Suppressor macrophage treated with lipopolysaccharide for 1 hour (primary cell): ENCODE results near the gene COL4A2.

Experiments used
- DNase-seq, 3 donors: peaks; one replicate each; pipeline ENCODE4 v3.0.0-alpha.2; 2020 to 2022

COL4A2 gene

DNA sequence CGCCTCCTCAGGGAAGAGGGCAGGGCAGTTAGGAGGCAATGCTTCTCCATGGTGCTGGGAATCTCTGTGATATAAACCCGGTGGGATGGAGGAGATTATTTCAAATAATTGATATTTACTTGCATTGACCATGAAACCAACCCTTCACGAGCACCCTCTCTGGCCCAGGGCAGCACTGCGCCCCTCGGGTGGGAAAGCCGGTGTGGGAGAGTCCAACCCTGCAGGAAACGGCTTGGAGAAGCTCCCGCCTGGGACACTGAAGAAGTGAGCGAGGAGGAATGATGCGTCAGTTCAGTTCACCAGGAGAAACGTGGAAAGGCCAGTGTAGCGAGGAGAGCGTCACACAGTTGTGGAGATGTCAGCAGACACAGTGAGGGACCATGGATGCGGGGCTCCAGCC is 99.9 kb downstream of the COL4A2 start:
- DNase-seq, result no peak

DNA sequence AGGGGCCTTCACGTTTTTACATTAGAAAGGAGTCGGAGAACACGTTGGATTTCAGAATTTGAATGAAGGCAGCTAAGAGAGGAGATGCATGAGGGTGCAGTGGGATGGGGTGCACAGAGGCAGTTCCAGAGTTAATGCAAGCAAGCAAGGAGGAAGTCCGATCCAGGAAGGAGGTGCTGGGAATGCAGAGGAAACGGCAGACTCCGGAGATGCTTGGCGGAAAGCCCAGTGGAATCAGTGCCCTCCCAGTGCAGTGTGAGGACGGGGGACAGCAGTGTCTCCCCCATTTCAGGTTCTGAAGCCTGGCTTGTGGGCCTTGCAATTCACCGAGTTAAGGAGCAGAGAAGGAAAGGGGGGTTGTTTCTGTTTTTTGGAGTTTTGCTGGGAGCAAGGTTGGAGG is 100.4 kb downstream of the COL4A2 start:
- DNase-seq, result no peak

DNA sequence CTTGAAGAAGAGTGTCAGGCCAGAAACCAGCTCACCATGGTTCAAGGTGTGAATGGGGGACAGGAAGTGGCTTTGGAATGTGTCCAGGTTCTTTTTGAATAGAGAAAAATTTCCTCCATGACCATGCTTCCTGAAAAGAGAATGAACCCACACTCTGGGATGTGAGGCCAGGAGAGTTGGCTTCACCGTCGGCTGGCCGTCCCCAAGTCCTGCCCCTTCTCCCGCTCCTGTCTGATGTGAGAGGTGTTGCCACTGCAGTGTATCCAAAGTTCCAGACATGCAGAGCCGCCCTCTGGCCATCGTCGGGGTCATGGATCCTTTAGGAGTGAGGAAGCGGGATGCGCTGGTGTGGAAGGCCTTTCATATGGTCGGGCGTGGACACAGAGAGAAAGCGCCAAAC is 101.2 kb downstream of the COL4A2 start:
- DNase-seq, result no peak

DNA sequence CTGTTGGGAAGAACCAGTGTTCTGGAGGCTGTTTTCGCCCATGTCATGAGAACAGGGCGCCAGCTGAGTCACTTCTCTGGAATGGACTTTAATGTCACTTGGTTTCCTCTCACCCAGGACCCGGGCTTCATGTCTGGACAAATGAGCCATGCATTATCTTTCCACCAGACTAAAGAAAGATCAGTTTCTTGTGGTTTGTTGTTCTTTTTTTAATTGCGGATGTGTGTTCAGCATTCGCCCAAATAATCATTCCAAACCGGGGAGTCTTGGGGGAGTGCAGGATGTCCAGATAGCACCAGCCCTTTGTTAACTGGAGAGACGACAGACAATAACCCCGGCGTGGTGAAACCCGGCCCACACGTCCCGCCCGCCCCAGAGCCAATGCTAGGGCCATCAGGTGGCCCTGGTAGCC is 102.5 kb downstream of the COL4A2 start:
- DNase-seq, result peak; percentile 45 to 50 (median 46)

DNA sequence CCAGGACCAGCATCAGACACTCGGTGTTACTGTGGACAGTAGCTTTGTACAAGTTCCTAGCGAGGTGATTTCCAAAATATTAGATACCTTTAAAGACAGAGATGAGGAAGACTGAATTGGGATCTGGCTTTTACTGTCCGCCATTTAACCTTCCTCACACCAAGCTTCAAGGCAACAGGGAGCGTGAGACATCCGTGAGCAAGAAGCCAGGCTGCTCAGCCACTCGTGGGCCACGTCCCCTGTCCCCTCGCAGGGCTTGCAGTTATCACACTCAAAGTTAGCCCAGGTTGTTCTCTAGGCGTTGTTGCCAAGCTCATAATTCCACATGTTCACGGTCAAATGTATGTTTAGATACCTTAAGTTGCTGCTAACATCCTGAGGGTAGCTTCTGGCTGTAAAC is 102.9 kb downstream of the COL4A2 start:
- DNase-seq, result no peak

DNA sequence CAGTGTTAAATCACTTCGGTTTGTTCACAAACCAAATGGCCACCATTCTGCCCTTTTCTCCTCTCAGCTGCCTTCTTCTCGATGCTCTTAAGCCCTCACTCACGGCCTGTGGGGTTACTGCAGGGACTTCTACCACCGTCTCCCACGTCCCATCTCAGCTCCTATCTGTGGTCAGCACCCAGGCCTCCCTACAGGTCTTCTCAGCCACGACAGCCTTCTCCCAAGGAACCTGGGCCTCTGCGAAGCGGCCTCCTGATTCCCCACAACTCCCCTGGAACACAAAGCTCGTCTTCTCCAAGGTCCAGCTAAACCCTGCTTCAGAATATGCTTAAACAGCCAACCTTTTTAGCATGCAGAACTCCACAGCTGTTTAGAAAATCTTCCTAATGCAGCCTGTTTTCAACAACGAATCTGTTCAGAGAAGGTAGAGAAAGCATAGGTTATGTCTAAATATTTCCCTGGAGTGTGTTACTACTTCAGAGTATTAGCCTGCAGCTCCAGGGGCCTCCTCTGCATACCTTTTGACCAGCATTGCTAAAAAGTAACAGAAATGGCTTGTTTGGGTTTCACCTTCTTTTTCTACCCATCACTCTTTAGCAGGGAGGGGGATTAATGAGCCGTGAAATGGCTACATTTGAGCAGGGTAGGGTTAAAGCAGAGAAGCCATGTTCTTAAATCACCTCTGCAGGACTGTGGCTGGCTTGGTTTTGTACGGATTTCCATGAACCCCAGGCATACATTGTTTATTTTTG is 104.0 kb downstream of the COL4A2 start:
- DNase-seq, result no peak

DNA sequence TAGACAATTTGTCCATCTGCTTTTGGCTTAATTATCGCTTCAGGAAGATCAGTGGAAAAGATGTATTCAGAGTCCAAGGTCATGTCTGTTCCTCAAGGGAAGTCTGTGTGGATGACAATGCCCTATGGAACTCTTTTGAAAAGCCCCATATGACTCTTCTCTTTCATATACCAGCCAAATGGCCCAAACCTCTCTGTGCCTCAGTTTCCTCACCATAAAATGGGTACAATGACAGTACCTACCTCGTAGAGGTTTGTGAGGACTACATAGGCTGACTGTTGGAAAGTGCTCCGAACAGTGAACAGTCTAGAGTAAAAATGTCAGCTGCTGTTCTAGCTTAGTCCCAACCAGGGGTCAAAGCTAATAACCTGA is 104.6 kb downstream of the COL4A2 start:
- DNase-seq, result peak; percentile 32 to 54 (median 51)

DNA sequence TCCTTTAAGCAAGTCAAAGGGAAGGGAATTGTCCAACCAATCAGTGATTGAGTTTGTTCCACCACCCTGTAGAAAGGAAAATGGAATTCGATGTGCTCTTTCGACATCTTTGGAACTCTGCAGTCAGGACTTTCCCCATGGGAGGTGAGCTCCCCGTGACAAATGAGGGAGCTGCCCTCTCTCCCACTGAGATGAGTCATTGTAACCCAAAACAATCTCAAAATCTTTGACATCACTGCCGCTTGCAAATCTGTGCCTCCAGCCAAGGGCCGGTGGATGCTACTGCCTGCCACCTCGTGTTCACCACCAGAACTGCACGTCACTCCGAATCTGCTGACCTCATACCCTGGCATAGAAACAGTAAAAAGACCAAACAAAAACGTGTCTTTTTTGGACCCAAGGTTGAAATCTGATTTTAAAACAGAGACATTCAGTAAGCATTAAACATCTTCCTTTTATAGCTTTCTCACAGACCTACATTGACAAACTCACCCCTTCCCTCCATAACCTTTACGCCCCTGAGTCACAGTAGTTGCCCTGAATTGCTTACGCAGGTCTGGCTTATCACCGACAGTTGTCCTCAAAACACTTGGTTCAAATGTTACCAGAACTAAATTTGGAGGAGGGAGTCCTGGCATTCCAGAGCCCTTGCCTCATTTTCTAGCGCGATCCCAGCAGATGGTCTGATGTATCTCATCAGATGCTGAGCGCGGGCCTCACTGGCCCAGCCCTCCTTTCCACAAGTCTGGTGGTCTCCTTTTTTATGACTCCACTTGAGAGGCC is 105.2 kb downstream of the COL4A2 start:
- DNase-seq, result peak; percentile 93 to 99 (median 97)

DNA sequence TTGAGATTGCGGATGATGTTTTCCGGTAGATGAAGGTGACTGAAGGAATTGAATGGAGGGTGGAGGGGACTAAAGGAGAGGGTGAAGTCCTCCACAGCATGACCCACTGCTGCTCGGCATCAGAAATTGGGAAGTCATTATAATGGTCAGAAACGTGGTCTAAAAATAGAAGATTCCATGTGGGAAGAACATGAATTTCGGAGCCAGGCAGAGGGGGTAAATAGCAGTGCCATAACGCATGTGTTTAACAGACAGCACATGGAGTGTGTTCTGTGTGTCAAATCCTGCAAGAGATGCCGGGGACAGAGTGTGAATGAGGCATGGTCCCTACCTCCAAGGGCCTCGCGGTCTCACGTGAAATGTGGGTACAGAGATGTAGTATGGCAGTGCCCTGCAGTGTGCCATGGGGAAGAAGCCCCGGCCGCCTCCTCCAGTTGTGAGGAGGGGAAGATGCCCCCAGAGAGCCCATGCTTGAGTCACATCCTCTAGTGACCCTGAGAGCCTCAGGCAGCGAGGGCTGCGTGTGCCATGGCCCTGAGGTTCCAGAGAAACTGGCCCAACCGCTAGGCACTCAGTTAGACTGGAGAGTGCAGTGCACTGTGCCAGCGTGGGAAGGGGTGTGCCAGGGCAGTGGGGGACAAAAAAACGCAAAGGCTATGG is 106.1 kb downstream of the COL4A2 start:
- DNase-seq, result no peak

DNA sequence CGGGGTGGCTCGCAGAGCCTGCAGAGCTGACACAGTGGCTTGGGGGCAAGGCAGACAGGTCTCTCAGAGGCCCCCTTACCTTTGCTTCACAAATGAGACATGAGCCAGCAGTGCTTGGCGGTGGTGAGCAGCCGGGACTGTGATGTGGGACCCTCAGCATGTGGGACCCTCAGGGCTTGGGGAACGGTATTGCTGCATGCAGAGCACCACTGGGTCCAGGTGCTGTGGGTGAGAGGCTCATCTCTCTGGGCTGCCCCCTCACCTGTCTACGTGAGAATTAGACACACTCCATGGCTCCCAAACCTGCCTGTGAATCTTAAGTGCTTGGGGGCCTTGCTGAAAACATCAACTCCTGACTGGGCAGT is 106.6 kb downstream of the COL4A2 start:
- DNase-seq, result no peak

DNA sequence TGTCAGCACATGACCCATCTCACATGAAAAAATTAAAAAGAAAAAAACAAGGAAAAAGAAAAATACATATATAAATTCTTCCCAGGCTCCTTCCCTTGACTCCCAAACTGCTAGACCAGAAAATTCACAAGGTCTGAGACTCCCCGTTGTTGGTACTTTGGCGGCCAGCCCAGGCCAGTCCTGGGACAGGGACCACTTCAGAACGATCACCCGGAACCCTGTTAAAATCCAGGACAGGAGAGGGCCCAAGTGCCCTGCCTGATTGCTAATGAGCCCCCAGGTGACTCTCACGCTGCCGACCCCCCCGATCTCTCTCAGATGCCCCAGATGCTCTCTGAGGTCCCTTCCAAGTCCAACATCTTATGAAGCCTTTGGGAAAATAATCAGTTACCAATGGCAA is 107.2 kb downstream of the COL4A2 start:
- DNase-seq, result no peak

DNA sequence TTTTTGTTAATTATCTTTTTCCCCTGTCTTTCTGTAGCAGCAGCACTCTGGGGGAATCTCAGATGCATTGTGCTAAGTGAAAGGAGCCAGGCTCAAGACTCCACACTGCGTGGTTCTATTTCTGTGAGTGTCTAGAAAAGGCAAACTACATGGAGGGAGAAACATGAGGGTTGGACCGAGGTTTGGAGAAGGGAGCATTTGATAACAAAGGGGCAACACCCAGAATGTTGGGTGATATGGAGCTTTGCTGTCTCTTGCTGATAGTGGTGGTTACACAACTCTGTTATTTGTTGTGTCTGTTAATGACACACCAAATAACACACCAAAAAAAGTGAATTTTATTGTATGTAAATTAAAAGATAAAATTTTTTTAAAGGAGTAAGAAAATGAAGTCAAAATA is 107.8 kb downstream of the COL4A2 start:
- no peak for DNase-seq

DNA sequence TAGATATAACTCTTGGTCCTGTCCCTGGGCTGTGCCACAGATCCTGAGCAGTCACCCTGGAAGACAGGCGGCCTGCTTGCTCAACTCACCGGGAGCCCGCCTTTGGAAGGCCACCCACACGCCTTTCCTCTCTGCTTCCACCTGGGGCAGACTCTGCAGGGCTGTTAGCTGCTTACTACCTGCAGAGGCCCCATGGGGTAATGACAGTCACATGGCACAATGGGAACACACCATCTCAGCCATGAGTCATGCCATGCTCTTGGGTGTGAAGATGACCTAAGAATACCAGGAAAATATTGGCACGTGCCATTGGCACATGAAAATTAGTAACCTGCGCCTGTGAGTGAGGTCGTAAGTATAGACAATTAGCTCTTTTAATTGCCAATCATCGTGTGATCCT is 108.6 kb downstream of the COL4A2 start:
- peak; percentile 31 to 34 (median 32) for DNase-seq

DNA sequence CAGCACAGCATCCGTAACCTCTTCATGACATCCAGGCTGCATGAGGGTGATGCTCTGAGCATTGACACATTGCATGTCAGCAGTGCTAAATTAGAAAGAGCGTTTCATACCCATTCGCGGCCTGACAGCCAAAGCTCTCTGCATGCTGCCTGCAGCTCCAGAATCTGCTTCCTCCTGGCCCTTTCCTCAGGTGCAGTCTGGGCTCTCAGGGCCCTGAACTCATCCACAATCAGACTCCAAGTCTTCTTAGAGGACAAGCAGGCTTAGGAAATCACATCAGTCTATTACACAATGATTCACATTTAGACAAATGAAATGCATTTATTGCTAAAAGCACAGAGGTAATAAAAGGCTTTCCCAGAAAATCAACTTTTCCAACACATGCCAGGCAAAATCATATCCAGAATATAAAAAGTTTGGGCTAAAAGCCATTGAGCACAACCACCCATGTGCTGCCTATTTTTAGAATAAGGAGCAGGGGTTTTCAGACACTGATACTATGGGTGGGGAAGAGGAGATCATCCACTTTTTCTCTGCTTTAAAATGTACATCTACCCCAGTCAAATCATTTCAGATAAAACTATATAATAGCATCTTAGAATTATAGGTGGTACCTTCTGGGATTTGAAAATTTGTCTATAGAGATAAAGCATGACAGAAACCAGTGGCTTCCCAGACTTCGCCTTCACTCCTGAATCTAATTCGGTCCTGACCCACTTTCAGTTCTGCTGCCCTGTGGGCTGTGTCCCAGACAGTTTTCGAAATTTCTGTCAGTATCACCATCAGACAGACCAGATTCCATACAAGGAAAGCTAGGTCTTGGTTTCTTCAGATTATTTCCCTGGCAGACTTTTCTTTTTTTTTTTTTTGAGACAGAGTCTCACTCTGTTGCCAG is 109.3 kb downstream of the COL4A2 start:
- DNase-seq, result no peak

DNA sequence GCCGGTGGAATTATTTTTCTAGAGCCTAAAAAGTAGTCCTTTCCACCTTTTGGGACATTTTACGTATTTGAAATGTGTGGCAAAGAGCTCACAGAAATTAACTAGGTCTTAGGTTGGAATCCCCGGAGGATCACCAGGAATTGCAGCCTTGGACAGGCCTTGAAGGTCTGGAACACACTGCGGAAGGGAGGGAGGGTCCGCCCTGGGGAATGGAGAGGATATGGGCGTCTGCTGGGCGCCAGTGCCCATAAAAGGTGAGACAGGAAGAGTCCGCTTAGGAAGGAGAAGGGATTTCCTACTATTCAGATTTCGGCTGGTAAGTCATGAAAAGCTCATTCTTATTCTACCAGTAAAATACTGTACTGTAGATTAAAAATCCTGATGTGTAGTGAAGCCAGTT is 111.9 kb downstream of the COL4A2 start:
- no peak for DNase-seq

DNA sequence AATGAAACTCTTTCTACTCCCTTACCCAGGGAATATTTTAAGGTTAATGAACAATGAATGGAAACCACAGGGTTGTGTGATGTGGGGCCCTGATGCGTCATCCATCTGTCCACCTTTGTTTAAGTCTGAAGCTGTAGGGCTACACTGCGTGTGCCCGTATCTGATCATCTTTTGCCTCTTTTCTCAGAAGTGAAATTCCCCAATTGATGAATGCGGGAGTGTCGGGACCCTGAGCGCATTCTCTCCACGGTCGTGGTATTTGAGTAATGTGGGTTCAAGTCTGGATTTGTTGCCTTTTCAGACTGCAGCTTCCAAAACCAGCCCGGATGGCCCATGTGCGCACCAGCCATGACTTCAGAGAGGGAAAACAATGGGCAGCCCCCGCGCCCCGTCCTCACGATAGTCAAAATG is 112.3 kb downstream of the COL4A2 start:
- no peak for DNase-seq

DNA sequence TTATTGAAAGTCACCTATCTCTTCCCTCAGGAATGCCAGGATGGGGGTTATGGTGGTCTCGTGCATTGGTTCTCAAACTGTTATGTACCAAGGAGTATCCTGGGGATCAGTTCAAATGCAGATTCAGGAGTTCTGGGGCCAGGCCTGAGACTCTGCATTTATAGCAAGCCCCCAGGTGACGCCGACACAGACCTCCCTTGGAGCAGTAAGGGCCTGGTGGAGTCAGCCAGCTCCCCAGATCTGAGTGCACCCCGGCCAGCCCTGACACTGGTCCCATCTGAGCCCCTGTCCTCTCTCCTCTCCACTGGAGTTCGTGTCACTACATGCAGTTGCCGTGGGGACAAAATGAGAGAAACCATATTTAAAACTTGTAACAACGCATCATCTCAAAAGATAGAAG is 112.9 kb downstream of the COL4A2 start:
- no peak for DNase-seq

DNA sequence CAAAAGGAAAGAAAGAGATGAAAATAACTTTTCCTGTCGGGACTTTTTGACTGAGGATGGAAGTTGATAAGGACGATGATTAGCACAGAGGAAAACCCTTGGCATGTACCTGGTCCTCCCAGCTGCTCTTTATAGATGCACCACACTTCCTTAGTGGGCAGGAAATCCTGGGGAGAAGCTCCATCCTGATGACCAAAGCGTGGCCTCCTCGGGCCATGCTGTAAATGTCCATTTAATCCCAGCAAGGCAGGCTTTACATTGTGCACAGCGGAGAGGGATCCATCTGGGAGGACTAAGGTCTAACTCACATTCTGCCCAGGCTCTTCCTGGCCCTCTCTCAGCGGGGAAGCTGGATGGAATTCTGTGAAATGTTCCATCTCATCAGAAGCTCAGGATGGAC is 113.5 kb downstream of the COL4A2 start:
- no peak for DNase-seq

DNA sequence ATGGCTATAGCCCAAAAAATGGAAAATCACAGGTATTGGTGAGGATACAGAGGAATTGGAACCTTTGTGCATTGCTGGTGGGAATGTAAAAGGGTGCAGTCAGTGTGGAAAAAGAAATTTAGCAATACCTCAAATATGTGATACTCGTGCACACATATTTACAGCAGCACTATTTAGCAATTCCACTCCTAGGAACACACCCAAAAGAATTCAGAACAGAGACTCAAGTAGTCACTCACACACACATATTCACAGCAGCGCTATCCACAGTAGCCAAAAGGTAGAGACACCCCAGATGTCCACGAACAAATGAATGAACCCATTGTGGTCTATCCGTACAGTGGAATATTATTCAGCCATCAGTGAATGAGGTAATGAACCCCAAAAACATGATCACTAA is 114.0 kb downstream of the COL4A2 start:
- DNase-seq, result no peak

DNA sequence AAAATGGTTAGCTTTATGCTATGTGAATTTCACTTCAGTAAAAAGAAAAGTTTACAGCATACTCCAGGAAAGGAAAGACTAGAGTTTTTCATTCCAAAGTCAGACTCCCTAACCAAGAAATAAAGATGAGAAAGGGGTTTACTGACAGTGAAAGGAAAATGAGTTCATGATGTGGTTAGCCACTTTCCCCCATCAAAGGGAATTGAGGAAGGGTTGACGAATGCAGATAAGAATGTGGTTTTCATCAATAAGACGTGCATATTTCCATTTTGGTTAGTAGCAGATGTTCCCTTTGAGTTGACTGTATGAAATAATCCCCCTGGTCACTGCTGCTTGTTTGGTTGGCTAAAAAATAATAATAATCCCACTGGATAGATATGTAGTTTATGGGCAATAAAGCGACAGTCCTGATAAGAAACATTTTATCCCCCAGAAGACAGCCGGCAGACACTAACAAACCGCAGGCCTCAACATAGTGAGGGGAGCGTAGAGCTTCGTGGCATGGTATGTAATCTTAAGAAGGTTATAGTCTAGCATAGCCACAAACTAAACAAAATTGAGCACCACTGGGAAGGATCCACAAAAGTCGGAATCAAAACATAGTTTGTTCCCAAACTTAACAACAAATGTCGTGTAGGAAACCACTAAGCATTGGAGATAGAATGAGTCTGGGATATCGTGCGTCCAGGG is 114.8 kb downstream of the COL4A2 start:
- no peak for DNase-seq

DNA sequence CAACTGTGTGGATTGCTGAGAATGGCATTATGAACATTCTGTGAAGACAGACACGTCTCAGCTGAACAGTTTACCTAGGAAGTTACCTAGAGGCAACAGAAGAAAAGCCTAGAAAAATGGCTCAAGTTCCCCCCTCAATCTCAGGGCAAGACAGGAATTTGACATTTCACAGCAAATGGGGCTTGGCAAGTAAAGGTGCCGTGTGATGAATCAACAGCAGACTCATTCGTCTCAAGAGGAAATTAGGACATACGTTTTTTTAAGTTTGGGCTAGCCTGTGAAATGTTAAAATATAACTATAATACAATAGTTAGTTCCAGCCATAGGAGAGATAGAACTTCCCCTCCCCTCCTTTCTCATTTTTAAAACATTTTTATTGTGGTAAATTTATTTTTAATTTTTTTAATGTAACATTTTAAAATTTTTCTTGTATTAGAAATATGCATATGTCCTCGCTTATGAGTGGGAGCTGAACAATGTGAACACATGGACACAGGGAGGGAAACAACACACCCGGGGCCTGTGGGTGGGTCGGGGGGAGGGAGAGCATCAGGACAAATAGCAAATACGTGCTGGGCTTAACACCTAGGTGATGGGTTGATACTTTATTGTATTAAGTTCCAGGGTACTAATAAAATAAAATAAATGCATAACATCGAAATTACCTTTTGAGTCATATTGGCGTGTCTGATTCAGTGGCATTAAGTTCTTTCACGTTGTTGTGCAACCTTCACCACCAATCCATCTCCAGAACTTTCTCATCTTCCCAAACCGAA is 116.0 kb downstream of the COL4A2 start:
- no peak for DNase-seq
